SHP77 (cell line): ENCODE measurements around the gene FHIT.
"Not testable (repeated sequence)": the region's sequence is repeated elsewhere in the genome, so short reads cannot be mapped to it uniquely, and the experiment has no call there.

Source experiments
- DNase-seq, 2 experiments: peaks; one replicate each; lab custom pipeline; 2025; lab: John Stamatoyannopoulos, UW

The FHIT gene

GRCh38 chr3:60707452-60708020, 543.7 kb downstream of the FHIT start:
- no peak for DNase-seq

GRCh38 chr3:60703956-60704736, 547.1 kb downstream of the FHIT start:
- no peak for DNase-seq

- no peak for DNase-seq
Measured at GRCh38 chr3:60703008-60703407, 548.2 kb downstream of the FHIT start.

GRCh38 chr3:60698117-60698516, 553.1 kb downstream of the FHIT start:
- DNase-seq: no peak

- no peak for DNase-seq
Measured at GRCh38 chr3:60697132-60697531, 554.1 kb downstream of the FHIT start.

- DNase-seq: no peak
Measured at GRCh38 chr3:60696428-60697125, 554.7 kb downstream of the FHIT start.

- no peak for DNase-seq
Measured at GRCh38 chr3:60675424-60675823, 575.8 kb downstream of the FHIT start.

- no peak for DNase-seq
Measured at GRCh38 chr3:60674870-60675269, 576.4 kb downstream of the FHIT start.

GRCh38 chr3:60673123-60673522, 578.1 kb downstream of the FHIT start:
- DNase-seq: no peak

- not testable (repeated sequence) for DNase-seq
Measured at GRCh38 chr3:60672337-60672736, 578.9 kb downstream of the FHIT start.

GRCh38 chr3:60669636-60670035, 581.6 kb downstream of the FHIT start:
- no peak for DNase-seq

- no peak for DNase-seq
Measured at GRCh38 chr3:60660026-60660425, 591.2 kb downstream of the FHIT start.

GRCh38 chr3:60659098-60659497, 592.2 kb downstream of the FHIT start:
- DNase-seq: no peak

GRCh38 chr3:60657972-60658371, 593.3 kb downstream of the FHIT start:
- no peak for DNase-seq

- no peak for DNase-seq
Measured at GRCh38 chr3:60652829-60653228, 598.4 kb downstream of the FHIT start.

- no peak for DNase-seq
Measured at GRCh38 chr3:60651799-60652198, 599.5 kb downstream of the FHIT start.

- no peak for DNase-seq
Measured at GRCh38 chr3:60650171-60650570, 601.1 kb downstream of the FHIT start.

- no peak for DNase-seq
Measured at GRCh38 chr3:60645801-60646200, 605.5 kb downstream of the FHIT start.

GRCh38 chr3:60643831-60644230, 607.4 kb downstream of the FHIT start:
- DNase-seq: no peak

- no peak for DNase-seq
Measured at GRCh38 chr3:60641354-60641753, 609.9 kb downstream of the FHIT start.

- DNase-seq: no peak
Measured at GRCh38 chr3:60636846-60637245, 614.4 kb downstream of the FHIT start.

- DNase-seq: no peak
Measured at GRCh38 chr3:60633644-60634043, 617.6 kb downstream of the FHIT start.

- DNase-seq: no peak
Measured at GRCh38 chr3:60631509-60631908, 619.7 kb downstream of the FHIT start.
